B cell (primary cell): Measurements from ENCODE around the gene RAB3B. TPM values are rescaled to one million over a fixed set of nuclear protein-coding genes. Genes with fewer than 3 reads are reported as not detected.

ENCODE experiments used
- ATAC-seq: fragments of 200-7000 bp; cut with Tn5 transposase; one replicate; pipeline ENCODE4 v1.10.0; 2021; ENCODE audit warnings: low read depth, mild to moderate bottlenecking, moderate number of reproducible peaks, moderate library complexity
- CTCF ChIA-PET: fragments of 350-600 bp; sonication (Branson Sonifier 250); formaldehyde crosslinking; loops from one replicate; lab custom pipeline; 2021; ENCODE audit warnings: antibody characterized with exemption, inconsistent platforms; lab: Charles Lee
- POLR2A ChIA-PET: fragments of 350-600 bp; sonication (Branson Sonifier 250); formaldehyde crosslinking; loops from one replicate; lab custom pipeline; 2021; ENCODE audit warnings: antibody characterized with exemption; lab: Charles Lee
- DNase-seq: peaks from one replicate; pipeline ENCODE4 v3.0.0; 2013
- H2AFZ ChIP-seq: 2 replicates; pipeline ENCODE4 v1.6.1; 2012; ENCODE audit warnings: mild to moderate bottlenecking, low read depth, low read length; ENCODE audit not compliant: insufficient read depth, poor library complexity, severe bottlenecking
- H3K27ac ChIP-seq, 2 donors: 1 replicate in 1 of 2; 2 replicates in 1 of 2; pipeline ENCODE4 v1.5.1; 2012 to 2013; ENCODE audit warnings: low read length in 2 of 2, mild to moderate bottlenecking in 2 of 2, moderate library complexity in 1 of 2
- H3K27me3 ChIP-seq, 4 experiments: fragments of 200-600 bp in 1 of 4; sonication (generic) in 1 of 4; replicated peaks in 1 of 4; 1 replicate in 2 of 4; 2 replicates in 2 of 4; pipeline versions ENCODE4 v1.6.1 to v1.7.0; 2013 to 2016; ENCODE audit warnings: low read length in 3 of 4, mild to moderate bottlenecking in 2 of 4, mixed read lengths in 1 of 4, moderate library complexity in 1 of 4; ENCODE audit not compliant: insufficient read depth in 4 of 4, control insufficient read depth in 3 of 4; ENCODE audit errors: control extremely low read depth in 1 of 4
- H3K36me3 ChIP-seq, 2 experiments: replicated peaks in 1 of 2; 1 replicate in 1 of 2; 2 replicates in 1 of 2; pipeline versions ENCODE4 v1.6.1 to v1.7.1; 2013; ENCODE audit warnings: low read length in 1 of 2; ENCODE audit not compliant: insufficient read depth in 2 of 2, control insufficient read depth in 1 of 2; ENCODE audit errors: control extremely low read depth in 1 of 2, extremely low read depth in 1 of 2
- H3K4me1 ChIP-seq, 2 donors: fragments of 200-600 bp in 1 of 2; sonication (generic) in 1 of 2; 1 replicate in 1 of 2; 2 replicates in 1 of 2; pipeline versions ENCODE4 v1.5.1 to v1.6.1; 2013 to 2017; ENCODE audit warnings: low read length in 2 of 2; ENCODE audit not compliant: control insufficient read depth in 2 of 2, insufficient read depth in 2 of 2
- H3K4me2 ChIP-seq: replicated peaks from 2 replicates; pipeline ENCODE3; 2012; ENCODE audit warnings: mild to moderate bottlenecking, low read depth, low read length; ENCODE audit not compliant: poor library complexity, severe bottlenecking
- H3K4me3 ChIP-seq, 5 experiments: fragments of 200-600 bp in 1 of 5; sonication (generic) in 1 of 5; 1 replicate in 3 of 5; 2 replicates in 2 of 5; pipeline versions ENCODE4 v1.5.1 to v1.7.0; 2011 to 2016; ENCODE audit warnings: low read length in 4 of 5, mild to moderate bottlenecking in 4 of 5, low read depth in 2 of 5, control low read depth in 1 of 5, moderate library complexity in 1 of 5; ENCODE audit not compliant: insufficient read depth in 1 of 5; ENCODE audit errors: control extremely low read depth in 1 of 5, extremely low read depth in 1 of 5
- H3K79me2 ChIP-seq: fragments of 200-600 bp; sonication (generic); one replicate; pipeline ENCODE4 v1.6.0; 2016; ENCODE audit warnings: low read length; ENCODE audit not compliant: control insufficient read depth, insufficient read depth
- H3K9ac ChIP-seq: fragments of 200-600 bp; sonication (generic); 2 replicates; pipeline ENCODE4 v1.6.1; 2017; ENCODE audit warnings: mild to moderate bottlenecking, low read length, moderate library complexity
- H3K9me3 ChIP-seq, 3 donors: one replicate each; pipeline versions ENCODE4 v1.6.1 to v1.7.1; 2013; ENCODE audit warnings: low read length in 2 of 3; ENCODE audit not compliant: control insufficient read depth in 2 of 3, insufficient read depth in 1 of 3; ENCODE audit errors: control extremely low read depth in 1 of 3
- H4K20me1 ChIP-seq: 2 replicates; pipeline ENCODE4 v1.6.0; 2012; ENCODE audit warnings: mild to moderate bottlenecking, low read length; ENCODE audit not compliant: insufficient read depth, control insufficient read depth, poor library complexity, severe bottlenecking
- H3K27ac Mint-ChIP-seq: one replicate; pipeline ENCODE4 v1.8.0; 2021; ENCODE audit warnings: mixed read lengths
- H3K27me3 Mint-ChIP-seq: one replicate; pipeline ENCODE4 v1.8.0; 2021; ENCODE audit warnings: mixed read lengths
- H3K4me1 Mint-ChIP-seq: one replicate; pipeline ENCODE4 v1.8.0; 2021; ENCODE audit warnings: mixed read lengths
- H3K4me3 Mint-ChIP-seq: one replicate; pipeline ENCODE4 v1.8.0; 2021; ENCODE audit warnings: mixed read lengths
- H3K9me3 Mint-ChIP-seq: one replicate; pipeline ENCODE4 v1.8.0; 2022; ENCODE audit warnings: mixed read lengths; ENCODE audit not compliant: insufficient read depth
- EZH2 ChIP-seq: IDR thresholded peaks from 2 replicates; pipeline ENCODE4 v1.6.1; 2012; ENCODE audit warnings: borderline replicate concordance, low read depth, mild to moderate bottlenecking, moderate library complexity, low read length; ENCODE audit not compliant: insufficient read depth, poor library complexity, severe bottlenecking
- WGBS: methylation state at CpG from one replicate; pipeline ENCODE4 v1.1.5; 2013; ENCODE audit warnings: missing lambda C conversion rate; ENCODE audit not compliant: insufficient coverage; 5-methylcytosine and 5-hydroxymethylcytosine counted together
- intact Hi-C: fragments of 100-400 bp; cut with micrococcal nuclease; formaldehyde crosslinking; loops from one replicate; pipeline ENCODE4 v1.10.0; 2022
- polyA plus RNA-seq: library from polyadenylated mRNA; depleted of rRNA; stranded (reverse); fragments of >200 nt; gene quantifications from 2 replicates; pipeline ENCODE4 v1.2.3, GENCODE V29; 2012
- total RNA-seq, 2 donors: library from RNA; stranded (reverse); fragments of 120-200 nt in 1 of 2; gene quantifications; 1 replicate in 1 of 2; 2 replicates in 1 of 2; pipeline versions ENCODE4 v1.2.3 to v1.2.4, GENCODE V29; 2013 to 2022
- TF ChIP-seq, protein P1 (sequence below): fragments of 200-600 bp; IDR thresholded peaks from one replicate; pipeline ENCODE4 v1.8.0; 2022; ENCODE audit warnings: antibody characterized with exemption, mild to moderate bottlenecking

RAB3B gene
- total and polyA plus RNA-seq, 2 donors (not counting 1 experiment from before 2014, with no cell fraction given), result 0.02 TPM; not detected in 1

DNA sequence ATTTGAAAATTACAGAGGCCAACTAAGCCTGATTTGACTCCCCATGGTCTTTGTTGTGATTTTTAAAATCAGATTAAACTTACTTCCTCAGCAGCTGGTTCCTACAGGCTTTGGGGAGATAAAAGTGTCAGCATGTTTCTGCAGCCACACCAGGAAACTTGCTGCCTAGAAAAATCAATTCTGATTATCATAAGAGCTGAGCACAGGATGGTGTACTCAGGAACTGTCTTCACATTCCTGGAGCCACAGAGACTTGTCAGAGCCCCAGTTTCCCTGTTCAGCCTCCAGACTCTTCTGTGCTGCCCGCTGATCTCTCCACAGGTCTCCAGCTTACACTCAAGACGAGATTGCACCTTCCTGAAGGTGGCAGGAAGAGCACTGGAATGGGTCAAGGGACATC, 23.9 kb downstream of the RAB3B start:
- POLR2A ChIA-PET, result interaction anchor here (0.6 kb wide), 1 partner anchor 9 kb away, joined by 3 read pairs; no protein-coding TSS in a partner anchor
- Histone ChIP-seq H3K4me1 (peaks cover 6 to 12% of the 10 kb centered on the region in 2 donors), H3K9me3 (no peaks in the 10 kb centered on the region), H3K36me3 (no peaks in the 10 kb centered on the region), H3K27me3 (no peaks in the 10 kb centered on the region), H2AFZ (no peak overlapping the region), H3K4me2 (no peak overlapping the region), H4K20me1 (no peaks in the 10 kb centered on the region), H3K9ac (no peak overlapping the region), H3K79me2 (no peaks in the 10 kb centered on the region), H3K27ac (no peak overlapping the region), H3K4me3 (no peak overlapping the region)
- peaks cover 13% of the 10 kb centered on the region for H3K27me3 Mint-ChIP-seq
- DNase-seq (no peak), ATAC-seq (no peak)
- CTCF ChIA-PET, result no interaction called here
- no peaks in the 10 kb centered on the region for H3K4me1 Mint-ChIP-seq
- TF ChIP-seq EZH2, result no peak
- TF ChIP-seq, protein P1, sequence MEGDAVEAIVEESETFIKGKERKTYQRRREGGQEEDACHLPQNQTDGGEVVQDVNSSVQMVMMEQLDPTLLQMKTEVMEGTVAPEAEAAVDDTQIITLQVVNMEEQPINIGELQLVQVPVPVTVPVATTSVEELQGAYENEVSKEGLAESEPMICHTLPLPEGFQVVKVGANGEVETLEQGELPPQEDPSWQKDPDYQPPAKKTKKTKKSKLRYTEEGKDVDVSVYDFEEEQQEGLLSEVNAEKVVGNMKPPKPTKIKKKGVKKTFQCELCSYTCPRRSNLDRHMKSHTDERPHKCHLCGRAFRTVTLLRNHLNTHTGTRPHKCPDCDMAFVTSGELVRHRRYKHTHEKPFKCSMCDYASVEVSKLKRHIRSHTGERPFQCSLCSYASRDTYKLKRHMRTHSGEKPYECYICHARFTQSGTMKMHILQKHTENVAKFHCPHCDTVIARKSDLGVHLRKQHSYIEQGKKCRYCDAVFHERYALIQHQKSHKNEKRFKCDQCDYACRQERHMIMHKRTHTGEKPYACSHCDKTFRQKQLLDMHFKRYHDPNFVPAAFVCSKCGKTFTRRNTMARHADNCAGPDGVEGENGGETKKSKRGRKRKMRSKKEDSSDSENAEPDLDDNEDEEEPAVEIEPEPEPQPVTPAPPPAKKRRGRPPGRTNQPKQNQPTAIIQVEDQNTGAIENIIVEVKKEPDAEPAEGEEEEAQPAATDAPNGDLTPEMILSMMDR, result no peak
- 80% methylated on average over 2 of the region's 2 CpGs for WGBS
- H3K4me3 Mint-ChIP-seq, result no peak overlapping the region
- H3K27ac Mint-ChIP-seq, result no peak overlapping the region
- intact Hi-C loops, result no loop called here
- no peaks in the 10 kb centered on the region for H3K9me3 Mint-ChIP-seq

DNA sequence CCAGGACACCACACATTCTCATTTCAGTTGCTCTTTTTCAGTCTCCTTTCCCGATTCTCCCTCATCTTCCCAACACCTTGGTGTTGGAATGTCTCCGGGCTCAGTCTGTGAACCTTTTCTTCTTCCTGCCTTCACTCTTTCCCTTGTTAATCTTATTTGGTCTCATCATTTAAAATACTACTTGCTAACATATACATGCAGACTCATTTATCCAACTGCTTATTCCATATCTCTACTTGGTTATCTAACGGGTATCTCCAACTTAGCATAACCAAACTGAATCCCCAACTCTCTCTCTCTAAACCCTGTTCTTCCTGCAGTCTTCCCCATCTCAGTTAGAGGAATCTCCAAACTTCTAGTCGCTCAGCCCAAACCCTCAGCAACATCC, 26.2 kb downstream of the RAB3B start:
- intact Hi-C loops, result no loop called here

More for the DNA sequence above, 26.2 kb downstream of the RAB3B start:
- no peaks in the 10 kb centered on the region for H3K79me2 ChIP-seq
- ATAC-seq (no peak), DNase-seq (no peak)
- H3K9ac ChIP-seq, result no peak overlapping the region
- no peak overlapping the region for H3K4me3 ChIP-seq
- no peak overlapping the region for H3K4me3 Mint-ChIP-seq
- no peak overlapping the region for H3K27ac Mint-ChIP-seq
- peaks cover 0 to 7% (median 0%) of the 10 kb centered on the region in 4 experiments for H3K27me3 ChIP-seq
- no peaks in the 10 kb centered on the region for H3K9me3 ChIP-seq
- no peaks in the 10 kb centered on the region for H3K9me3 Mint-ChIP-seq
- H2AFZ ChIP-seq, result no peak overlapping the region
- H3K4me1 Mint-ChIP-seq, result no peaks in the 10 kb centered on the region
- H3K36me3 ChIP-seq, result no peaks in the 10 kb centered on the region
- no peak overlapping the region for H3K27ac ChIP-seq
- ChIA-PET POLR2A (no interaction called here), CTCF (no interaction called here)
- TF ChIP-seq, protein P1, result no peak
- TF ChIP-seq EZH2, result no peak
- WGBS, result 95% methylated on average over 4 of the region's 4 CpGs
- no peaks in the 10 kb centered on the region for H4K20me1 ChIP-seq
- H3K4me2 ChIP-seq, result no peak overlapping the region
- peaks cover 19% of the 10 kb centered on the region for H3K27me3 Mint-ChIP-seq
- H3K4me1 ChIP-seq, result peaks cover 6 to 12% of the 10 kb centered on the region in 2 donors
